AG04449 (cell line): ENCODE measurements around the gene SDC3.

ENCODE experiments used
- CTCF ChIA-PET: fragments of 350-600 bp; formaldehyde crosslinking; extraction: SDS; loops from one replicate; lab custom pipeline; 2021; ENCODE audit warnings: antibody characterized with exemption; lab: Yijun Ruan, JAX
- POLR2A ChIA-PET: fragments of 400-600, 350-600 bp; formaldehyde crosslinking; extraction: SDS; loops from one replicate; lab custom pipeline; 2020; ENCODE audit warnings: antibody characterized with exemption, inconsistent platforms; lab: Yijun Ruan, JAX
- DNase-seq: peaks from one replicate; pipeline ENCODE4 v3.0.0-alpha.2; 2010; ENCODE audit warnings: low read depth, low spot score
- H3K4me3 ChIP-seq: 2 replicates; pipeline ENCODE4 v1.5.1; 2011; ENCODE audit warnings: low read depth, mild to moderate bottlenecking, control low read depth, low read length
- TF ChIP-seq, protein P1 (sequence below): IDR thresholded peaks from one replicate; pipeline ENCODE4 v1.5.1; 2011; ENCODE audit warnings: mild to moderate bottlenecking, moderate library complexity, low read length, control low read depth, inconsistent platforms; ENCODE audit not compliant: insufficient read depth; ENCODE audit errors: missing control alignments

Gene SDC3

DNA sequence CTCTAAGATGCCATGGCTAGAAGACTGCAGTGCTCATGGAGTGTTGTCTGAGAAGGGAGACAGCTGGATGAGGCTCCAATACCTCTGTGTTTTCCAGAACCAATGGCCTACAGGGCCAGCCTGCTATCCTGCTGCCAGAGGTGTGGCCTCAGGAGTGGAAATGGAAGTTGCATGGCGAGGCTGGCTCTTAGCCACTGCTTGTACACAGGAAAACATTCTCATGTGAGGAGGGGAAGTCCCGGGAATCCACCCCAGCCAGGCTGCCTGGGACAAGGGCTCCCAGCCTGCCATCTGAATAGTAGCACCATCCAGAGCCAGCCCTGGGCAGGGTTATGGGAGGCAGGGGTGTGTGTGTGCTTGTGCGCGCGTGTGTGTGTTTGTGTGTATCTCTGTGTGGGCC lies 56.5 kb downstream of the SDC3 start:
- CTCF ChIA-PET: no interaction called here
- H3K4me3 ChIP-seq: no peak overlapping the region
- no peak for DNase-seq
- TF ChIP-seq, protein P1, sequence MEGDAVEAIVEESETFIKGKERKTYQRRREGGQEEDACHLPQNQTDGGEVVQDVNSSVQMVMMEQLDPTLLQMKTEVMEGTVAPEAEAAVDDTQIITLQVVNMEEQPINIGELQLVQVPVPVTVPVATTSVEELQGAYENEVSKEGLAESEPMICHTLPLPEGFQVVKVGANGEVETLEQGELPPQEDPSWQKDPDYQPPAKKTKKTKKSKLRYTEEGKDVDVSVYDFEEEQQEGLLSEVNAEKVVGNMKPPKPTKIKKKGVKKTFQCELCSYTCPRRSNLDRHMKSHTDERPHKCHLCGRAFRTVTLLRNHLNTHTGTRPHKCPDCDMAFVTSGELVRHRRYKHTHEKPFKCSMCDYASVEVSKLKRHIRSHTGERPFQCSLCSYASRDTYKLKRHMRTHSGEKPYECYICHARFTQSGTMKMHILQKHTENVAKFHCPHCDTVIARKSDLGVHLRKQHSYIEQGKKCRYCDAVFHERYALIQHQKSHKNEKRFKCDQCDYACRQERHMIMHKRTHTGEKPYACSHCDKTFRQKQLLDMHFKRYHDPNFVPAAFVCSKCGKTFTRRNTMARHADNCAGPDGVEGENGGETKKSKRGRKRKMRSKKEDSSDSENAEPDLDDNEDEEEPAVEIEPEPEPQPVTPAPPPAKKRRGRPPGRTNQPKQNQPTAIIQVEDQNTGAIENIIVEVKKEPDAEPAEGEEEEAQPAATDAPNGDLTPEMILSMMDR: no peak
- POLR2A ChIA-PET: no interaction called here

DNA sequence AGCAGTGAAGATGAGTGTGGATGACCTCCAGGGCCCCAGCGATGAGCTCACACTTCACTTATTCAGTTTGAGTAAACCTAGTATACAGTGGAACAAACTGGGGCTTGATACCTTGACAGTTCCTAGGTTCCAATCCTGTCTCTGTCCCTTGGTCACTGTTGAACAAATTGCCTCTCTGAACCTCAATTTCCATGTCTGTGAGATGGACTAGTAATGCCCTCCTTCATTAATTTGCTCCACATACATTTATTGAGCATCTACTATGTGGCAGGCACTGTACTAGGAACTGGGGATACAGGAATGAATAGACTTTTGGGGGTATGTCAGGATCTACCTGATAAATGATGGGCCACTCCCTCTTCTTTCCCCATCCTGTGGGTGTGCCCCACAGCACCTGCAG lies 57.3 kb downstream of the SDC3 start:
- H3K4me3 ChIP-seq: no peak overlapping the region
- POLR2A ChIA-PET: no interaction called here
- CTCF ChIA-PET: no interaction called here
- TF ChIP-seq, protein P1: no peak
- DNase-seq: no peak

DNA sequence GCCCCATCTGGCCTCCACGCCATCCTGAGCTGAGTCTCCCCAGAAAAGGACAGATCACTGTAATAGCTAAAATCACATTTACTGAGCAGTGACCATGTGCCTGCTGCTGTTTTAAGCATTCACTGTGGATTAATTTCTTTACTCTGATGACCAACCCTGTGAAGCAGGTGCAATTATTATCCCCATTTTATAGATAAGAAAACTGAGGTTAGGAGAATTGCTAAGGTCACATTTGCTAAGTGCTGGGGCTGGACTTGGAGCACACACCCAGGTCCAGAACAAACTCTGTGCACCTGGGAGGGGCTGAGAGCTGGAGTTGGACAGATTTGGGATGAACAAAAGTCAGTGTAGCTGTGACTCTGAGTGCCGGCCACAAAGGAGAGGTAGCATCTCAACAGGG lies 58.0 kb downstream of the SDC3 start:
- DNase-seq: no peak
- no peak overlapping the region for H3K4me3 ChIP-seq
- ChIA-PET POLR2A (no interaction called here), CTCF (no interaction called here)
- TF ChIP-seq, protein P1: no peak

DNA sequence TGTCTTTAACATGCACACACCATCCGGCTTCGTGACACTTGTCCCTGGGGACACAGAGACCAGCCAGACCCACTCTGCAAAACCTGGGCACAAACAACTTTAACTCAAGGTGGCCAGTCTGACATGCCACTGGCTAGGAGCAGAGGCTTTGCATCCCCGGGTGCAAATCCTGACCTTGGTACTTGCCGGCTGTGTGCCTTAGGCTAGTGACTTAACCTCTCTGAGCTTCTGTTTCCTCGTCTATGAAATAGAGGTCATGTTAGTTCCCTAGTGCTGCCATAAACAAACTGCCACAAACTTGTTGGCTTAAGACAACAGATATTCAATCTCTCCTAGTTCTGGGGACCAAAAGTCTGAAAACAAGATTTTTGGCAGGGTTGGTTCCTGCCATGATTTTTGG lies 60.4 kb downstream of the SDC3 start:
- TF ChIP-seq, protein P1: no peak
- no peak overlapping the region for H3K4me3 ChIP-seq
- ChIA-PET CTCF (interaction anchor here (1.8 to 1.9 kb wide), 2 partner anchors 10 to 46 kb away, joined by 7 to 8 read pairs; no protein-coding TSS in a partner anchor), POLR2A (interaction anchor here (0.6 kb wide), 1 partner anchor 9 kb away, joined by 4 read pairs; no protein-coding TSS in a partner anchor)
- DNase-seq: no peak

DNA sequence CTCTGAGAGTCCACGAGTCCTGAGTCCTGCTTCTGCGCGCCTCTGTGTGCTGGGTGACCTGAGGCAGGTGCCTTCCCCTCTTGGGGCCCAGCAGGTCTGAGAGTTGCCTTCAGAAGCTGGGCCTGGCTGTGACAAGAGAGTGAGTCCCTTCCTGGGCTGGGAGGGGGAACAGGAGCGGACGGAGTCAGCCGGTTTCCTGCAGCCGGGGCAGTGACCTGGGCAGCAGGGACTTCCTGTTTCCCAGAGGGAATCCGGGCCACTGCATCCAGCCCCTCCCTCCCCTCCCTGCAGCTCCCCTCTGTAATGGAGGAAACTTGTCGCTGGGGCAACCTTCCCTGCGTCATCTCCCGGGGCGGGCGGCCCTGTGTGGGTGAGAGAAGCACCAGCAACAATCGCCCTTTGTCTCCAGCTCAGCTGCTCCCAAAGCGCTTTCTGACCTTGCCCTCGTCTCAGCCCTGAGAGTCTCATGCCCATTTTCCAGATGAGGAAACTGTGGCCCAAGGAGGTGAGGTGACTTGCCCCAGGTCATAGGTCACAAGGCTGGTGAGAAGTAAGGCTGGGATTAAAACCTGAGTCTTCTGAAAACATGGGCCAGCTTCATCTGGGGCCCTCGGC lies 61.1 kb downstream of the SDC3 start:
- H3K4me3 ChIP-seq: no peak overlapping the region
- TF ChIP-seq, protein P1: no peak
- ChIA-PET CTCF (interaction anchor here (0.7 to 1.9 kb wide), 4 partner anchors 9 to 46 kb away, joined by 3 to 8 read pairs (median 5); no protein-coding TSS in a partner anchor), POLR2A (interaction anchor here (0.6 to 1.0 kb wide), 2 partner anchors 9 to 11 kb away, joined by 3 to 4 read pairs; no protein-coding TSS in a partner anchor)
- DNase-seq: no peak

DNA sequence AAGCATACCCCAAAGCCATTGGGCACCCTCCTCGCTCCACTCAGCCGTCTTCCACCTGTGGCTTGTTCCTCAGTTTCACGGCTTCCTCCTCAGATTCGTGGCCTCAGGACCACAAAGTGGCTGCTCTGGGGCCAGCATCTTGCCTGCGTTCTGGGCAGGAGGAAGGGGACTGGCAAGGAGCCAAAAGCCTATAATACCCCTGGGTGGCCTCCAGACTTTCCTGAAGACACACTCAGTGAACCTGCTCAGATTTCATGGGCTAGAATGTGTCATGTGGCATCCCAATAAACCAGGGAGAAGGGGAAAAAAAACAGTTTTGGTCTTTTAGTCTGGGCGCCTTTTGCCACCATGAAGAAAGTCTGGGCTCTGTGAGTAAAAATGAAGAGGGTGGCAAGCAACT lies 62.0 kb downstream of the SDC3 start:
- TF ChIP-seq, protein P1: no peak
- ChIA-PET CTCF (no interaction called here), POLR2A (no interaction called here)

More for the DNA sequence above, 62.0 kb downstream of the SDC3 start:
- H3K4me3 ChIP-seq: no peak overlapping the region
- no peak for DNase-seq
